Transverse colon (tissue), 4 donors: ENCODE data around the gene ASIC2. TPM values are rescaled to one million over a fixed set of nuclear protein-coding genes. Genes with fewer than 3 reads are reported as not detected.

Experiments
- DNase-seq: peaks from one replicate; pipeline ENCODE4 v3.0.0-alpha.2; 2019
- H3K27ac ChIP-seq, 4 donors: fragments of 200-600 bp; sonication (generic); 2 replicates each; pipeline ENCODE4 v1.5.1; 2016 to 2018; ENCODE audit warnings: inconsistent platforms in 4 of 4
- H3K27me3 ChIP-seq: fragments of 200-600 bp; sonication (generic); 2 replicates; pipeline ENCODE4 v1.5.1; 2017; ENCODE audit warnings: inconsistent platforms
- H3K36me3 ChIP-seq, 4 donors: fragments of 200-600 bp; sonication (generic); 2 replicates each; pipeline ENCODE4 v1.5.1; 2017 to 2019; ENCODE audit warnings: inconsistent platforms in 4 of 4
- H3K4me1 ChIP-seq, 4 donors: fragments of 200-600 bp; sonication (generic); 2 replicates each; pipeline ENCODE4 v1.5.1; 2017 to 2020; ENCODE audit warnings: inconsistent platforms in 4 of 4
- H3K4me3 ChIP-seq, 4 donors: fragments of 200-600 bp; sonication (generic); 1 replicate in 1 of 4; 2 replicates in 3 of 4; pipeline versions ENCODE4 v1.5.1 to v1.6.1; 2017 to 2019; ENCODE audit warnings: inconsistent platforms in 4 of 4
- H3K9me3 ChIP-seq, 2 donors: fragments of 200-600 bp; sonication (generic); 2 replicates each; pipeline ENCODE4 v1.5.1; 2017 to 2019; ENCODE audit warnings: inconsistent platforms in 2 of 2
- CTCF ChIP-seq, 5 experiments: fragments of 200-600 bp in 3 of 5; fragments of 450-650 bp in 2 of 5; sonication (generic) in 3 of 5; IDR thresholded peaks; 1 replicate in 2 of 5; 2 replicates in 3 of 5; pipeline ENCODE4 v1.5.1; 2016 to 2017; ENCODE audit warnings: antibody characterized with exemption in 5 of 5, inconsistent platforms in 3 of 5, mild to moderate bottlenecking in 2 of 5, moderate library complexity in 1 of 5
- EP300 ChIP-seq: sonication (generic); formaldehyde crosslinking; IDR thresholded peaks from one replicate; pipeline ENCODE4 v1.6.1; 2017; ENCODE audit warnings: antibody characterized with exemption, low read depth
- POLR2A ChIP-seq: fragments of 450-650 bp; IDR thresholded peaks from one replicate; pipeline ENCODE4 v1.6.1; 2016; ENCODE audit warnings: antibody characterized with exemption, mild to moderate bottlenecking, moderate library complexity
- POLR2AphosphoS5 ChIP-seq, 3 donors: sonication (generic); formaldehyde crosslinking; IDR thresholded peaks; one replicate each; pipeline ENCODE4 v1.6.1; 2016; ENCODE audit warnings: antibody characterized with exemption in 3 of 3
- WGBS, 2 donors: methylation state at CpG; one replicate each; pipeline ENCODE4 v1.1.5; 2018; ENCODE audit warnings: low coverage in 1 of 2; 5-methylcytosine and 5-hydroxymethylcytosine counted together
- in situ Hi-C, 4 donors: fragments of 200-750 bp; cut with MboI; loops; one replicate each; pipeline versions ENCODE4 v1.15.0 to v1.15.1; 2017; ENCODE audit warnings: low sequenced_read_pairs in 3 of 4, low pct_ligation_motif_present in 1 of 4, low pct_unique_long_range_greater_than_20kb in 1 of 4
- intact Hi-C: fragments of 100-400 bp; cut with DNase I; formaldehyde crosslinking; loops from one replicate; pipeline ENCODE4 v1.15.1; 2023; ENCODE audit warnings: low total_unique reads
- total RNA-seq, 4 donors: library from RNA; depleted of rRNA; stranded (reverse); fragments of >200 nt; gene quantifications; one replicate each; pipeline ENCODE4 v1.1.0, GENCODE V29; 2016

The ASIC2 gene
- total RNA-seq, 4 donors from 2014 or later, result 0.16 to 0.55 TPM; not detected in 2

- in situ Hi-C loops (loop anchor here in 1 of 4 donors (25.0 kb wide), 2 partner anchors 268 to 468 kb away; no protein-coding TSS in a partner anchor), intact Hi-C loops (no loop called here)
- no peak for DNase-seq
- Histone ChIP-seq H3K36me3 (no peaks in the 10 kb centered on the region), H3K4me3 (no peak overlapping the region), H3K4me1 (no peaks in the 10 kb centered on the region), H3K27ac (no peak overlapping the region), H3K9me3 (no peaks in the 10 kb centered on the region), H3K27me3 (no peaks in the 10 kb centered on the region)
- WGBS, 2 donors, result 59 to 100% methylated on average over 1 to 12 of the region's 12 CpGs
- TF ChIP-seq EP300 (no peak), POLR2A (no peak), POLR2AphosphoS5 (IDR thresholded peaks at IDR 0.05) (no peak), CTCF (IDR thresholded peaks at IDR 0.05) (no peak)
These were observed 74.1 kb downstream of the ASIC2 start for GRCh38 chr17:33218698-33219601.

GRCh38 chr17:33217891-33218290 lies 75.2 kb downstream of the ASIC2 start:
- TF ChIP-seq EP300, result no peak
- TF ChIP-seq CTCF (IDR thresholded peaks at IDR 0.05), result no peak
- TF ChIP-seq POLR2AphosphoS5 (IDR thresholded peaks at IDR 0.05), result no peak
- no peak for TF ChIP-seq POLR2A
- DNase-seq, result no peak
- 75% methylated on average over 9 of the region's 9 CpGs; no CpG with 5 or more reads in 1 of the 2 donors for WGBS, 2 donors
- Histone ChIP-seq H3K4me3 (no peak overlapping the region), H3K36me3 (no peaks in the 10 kb centered on the region), H3K9me3 (no peaks in the 10 kb centered on the region), H3K4me1 (no peaks in the 10 kb centered on the region), H3K27ac (no peak overlapping the region), H3K27me3 (no peaks in the 10 kb centered on the region)
- intact Hi-C loops, result no loop called here
- in situ Hi-C loops, result loop anchor here in 1 of 4 donors (25.0 kb wide), 2 partner anchors 269 to 469 kb away; no protein-coding TSS in a partner anchor

GRCh38 chr17:33214996-33215395 lies 78.1 kb downstream of the ASIC2 start:
- no peak overlapping the region for H3K4me3 ChIP-seq
- DNase-seq, result no peak
- no peaks in the 10 kb centered on the region for H3K4me1 ChIP-seq
- H3K27ac ChIP-seq, result no peak overlapping the region
- WGBS, 2 donors, result 74 to 77% methylated on average over 2 of the region's 2 CpGs
- in situ Hi-C loops (loop anchor here in 1 of 4 donors (25.0 kb wide), 2 partner anchors 272 to 472 kb away; no protein-coding TSS in a partner anchor), intact Hi-C loops (no loop called here)
- H3K27me3 ChIP-seq, result no peaks in the 10 kb centered on the region
- no peak for TF ChIP-seq CTCF (IDR thresholded peaks at IDR 0.05)
- no peaks in the 10 kb centered on the region for H3K9me3 ChIP-seq
- H3K36me3 ChIP-seq, result no peaks in the 10 kb centered on the region

GRCh38 chr17:33210285-33210684 lies 82.8 kb downstream of the ASIC2 start:
- Histone ChIP-seq H3K9me3 (no peaks in the 10 kb centered on the region), H3K27me3 (no peaks in the 10 kb centered on the region), H3K4me1 (no peaks in the 10 kb centered on the region), H3K36me3 (no peaks in the 10 kb centered on the region), H3K27ac (no peak overlapping the region), H3K4me3 (no peak overlapping the region)
- WGBS, 2 donors, result 80 to 83% methylated on average over 1 to 2 of the region's 2 CpGs
- no peak for TF ChIP-seq EP300
- no peak for TF ChIP-seq POLR2AphosphoS5 (IDR thresholded peaks at IDR 0.05)
- no peak for TF ChIP-seq CTCF (IDR thresholded peaks at IDR 0.05)
- TF ChIP-seq POLR2A, result no peak
- in situ Hi-C loops, result loop anchor here in 1 of 4 donors (25.0 kb wide), 2 partner anchors 277 to 477 kb away; no protein-coding TSS in a partner anchor
- no peak for DNase-seq
- intact Hi-C loops, result no loop called here
